GM18870 (cell line): Measurements from ENCODE around the gene PACSIN3.

Experiments
- ATAC-seq: cut with Tn5 transposase; IDR thresholded peaks from one replicate; pipeline ENCODE4 v1.9.1; 2021; ENCODE audit warnings: moderate library complexity; ENCODE audit not compliant: unreplicated experiment

Gene PACSIN3

GRCh38 chr11:47177229-47177845, 8.9 kb downstream of the PACSIN3 start:
- peak; percentile 51 for ATAC-seq

GRCh38 chr11:47176328-47177228, 9.7 kb downstream of the PACSIN3 start, which contains the start of gene ARFGAP2:
Gene ARFGAP2 (minus strand): TSS chr11:47176879. CDS start chr11:47176853, 26 bp downstream.
- peak; percentile 69 for ATAC-seq

GRCh38 chr11:47175746-47176327, 10.4 kb downstream of the PACSIN3 start:
- ATAC-seq, result no peak

- ATAC-seq, result no peak
Observed at GRCh38 chr11:47172740-47173336, 13.4 kb downstream of the PACSIN3 start.

- no peak for ATAC-seq
Observed at GRCh38 chr11:47171856-47172255, 14.4 kb downstream of the PACSIN3 start.

- no peak for ATAC-seq
Observed at GRCh38 chr11:47171061-47171838, 15.0 kb downstream of the PACSIN3 start.

GRCh38 chr11:47166368-47166767, 19.9 kb downstream of the PACSIN3 start:
- ATAC-seq, result no peak

- no peak for ATAC-seq
Observed at GRCh38 chr11:47165253-47165840, 20.9 kb downstream of the PACSIN3 start.

GRCh38 chr11:47164321-47164720, 21.9 kb downstream of the PACSIN3 start:
- ATAC-seq, result no peak

GRCh38 chr11:47163898-47164297, 22.3 kb downstream of the PACSIN3 start:
- no peak for ATAC-seq

- no peak for ATAC-seq
Observed at GRCh38 chr11:47163193-47163592, 23.0 kb downstream of the PACSIN3 start.

GRCh38 chr11:47162426-47162825, 23.8 kb downstream of the PACSIN3 start:
- ATAC-seq, result no peak

- ATAC-seq, result no peak
Observed at GRCh38 chr11:47161890-47162289, 24.3 kb downstream of the PACSIN3 start.

- ATAC-seq, result no peak
Observed at GRCh38 chr11:47161134-47161854, 24.9 kb downstream of the PACSIN3 start.

GRCh38 chr11:47160753-47161133, 25.5 kb downstream of the PACSIN3 start:
- no peak for ATAC-seq

GRCh38 chr11:47158242-47158641, 28.0 kb downstream of the PACSIN3 start:
- no peak for ATAC-seq

GRCh38 chr11:47157805-47158204, 28.4 kb downstream of the PACSIN3 start:
- ATAC-seq, result no peak

GRCh38 chr11:47156951-47157350, 29.3 kb downstream of the PACSIN3 start:
- no peak for ATAC-seq

- ATAC-seq, result no peak
Observed at GRCh38 chr11:47156333-47156732, 29.9 kb downstream of the PACSIN3 start.

GRCh38 chr11:47155879-47156278, 30.4 kb downstream of the PACSIN3 start:
- ATAC-seq, result no peak
